Thyroid gland (tissue), 4 donors: ENCODE results near the gene PHACTR4.

Source experiments
- POLR2A ChIP-seq, 2 donors: fragments of 450-650 bp; IDR thresholded peaks; one replicate each; pipeline ENCODE4 v1.6.1; 2017; ENCODE audit warnings: antibody characterized with exemption in 2 of 2, mild to moderate bottlenecking in 2 of 2, moderate library complexity in 1 of 2
- TF ChIP-seq, protein P1 (sequence below), 6 experiments: fragments of 200-600 bp in 3 of 6; fragments of 450-650 bp in 3 of 6; sonication (generic) in 3 of 6; IDR thresholded peaks; one replicate each; pipeline ENCODE4 v1.5.1; 2016 to 2019; ENCODE audit warnings: antibody characterized with exemption in 6 of 6, mild to moderate bottlenecking in 2 of 6, inconsistent platforms in 1 of 6, moderate library complexity in 1 of 6

DNA sequence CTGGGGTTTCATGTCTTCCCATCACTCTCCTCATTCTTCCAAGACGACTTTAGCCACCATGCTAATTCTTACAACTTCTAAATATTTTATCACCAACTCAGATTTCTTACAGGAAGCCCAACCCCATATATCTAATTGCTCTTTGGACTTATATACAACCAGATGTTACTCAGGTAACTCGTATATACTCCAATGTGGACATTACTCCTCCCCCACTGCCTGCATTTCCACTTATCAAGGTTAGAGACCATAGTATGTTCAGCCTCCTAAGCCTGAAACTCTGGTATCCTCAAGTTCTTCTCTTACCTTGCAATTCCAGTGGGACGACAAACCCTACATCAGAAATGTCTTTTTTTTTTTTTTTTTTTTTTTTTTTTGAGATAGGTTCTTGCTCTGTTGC lies 133.6 kb downstream of the PHACTR4 start:
- TF ChIP-seq, protein P1, sequence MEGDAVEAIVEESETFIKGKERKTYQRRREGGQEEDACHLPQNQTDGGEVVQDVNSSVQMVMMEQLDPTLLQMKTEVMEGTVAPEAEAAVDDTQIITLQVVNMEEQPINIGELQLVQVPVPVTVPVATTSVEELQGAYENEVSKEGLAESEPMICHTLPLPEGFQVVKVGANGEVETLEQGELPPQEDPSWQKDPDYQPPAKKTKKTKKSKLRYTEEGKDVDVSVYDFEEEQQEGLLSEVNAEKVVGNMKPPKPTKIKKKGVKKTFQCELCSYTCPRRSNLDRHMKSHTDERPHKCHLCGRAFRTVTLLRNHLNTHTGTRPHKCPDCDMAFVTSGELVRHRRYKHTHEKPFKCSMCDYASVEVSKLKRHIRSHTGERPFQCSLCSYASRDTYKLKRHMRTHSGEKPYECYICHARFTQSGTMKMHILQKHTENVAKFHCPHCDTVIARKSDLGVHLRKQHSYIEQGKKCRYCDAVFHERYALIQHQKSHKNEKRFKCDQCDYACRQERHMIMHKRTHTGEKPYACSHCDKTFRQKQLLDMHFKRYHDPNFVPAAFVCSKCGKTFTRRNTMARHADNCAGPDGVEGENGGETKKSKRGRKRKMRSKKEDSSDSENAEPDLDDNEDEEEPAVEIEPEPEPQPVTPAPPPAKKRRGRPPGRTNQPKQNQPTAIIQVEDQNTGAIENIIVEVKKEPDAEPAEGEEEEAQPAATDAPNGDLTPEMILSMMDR (IDR thresholded peaks at IDR 0.05) = no peak
- no peak for TF ChIP-seq POLR2A (IDR thresholded peaks at IDR 0.05)
